Fibroblast of lung (primary cell): ENCODE results near the gene ATRIP.

Experiments
- CTCF ChIP-seq, 2 donors: IDR thresholded peaks in 1 of 2; conservative IDR thresholded peaks in 1 of 2; 1 replicate in 1 of 2; 2 replicates in 1 of 2; pipeline ENCODE4 v1.5.1; 2011 to 2012; ENCODE audit warnings: low read length in 2 of 2, control low read depth in 1 of 2, inconsistent platforms in 1 of 2, low read depth in 1 of 2, mild to moderate bottlenecking in 1 of 2
- EZH2 ChIP-seq: IDR thresholded peaks from 2 replicates; pipeline ENCODE4 v1.5.1; 2012; ENCODE audit warnings: low read length, control low read depth, mild to moderate bottlenecking; ENCODE audit errors: missing control alignments

- TF ChIP-seq EZH2 (no peak), CTCF (conservative IDR thresholded peaks at IDR 0.05 in 1 of 2, IDR thresholded peaks at IDR 0.05 in 1 of 2; ENCODE audit: low read depth in 1 of 2, low read length in 2 of 2) (no peak)
Observed at GRCh38 chr3:48505968-48506504, 59.5 kb downstream of the ATRIP start.
